B cell (primary cell): Measurements from ENCODE around the gene TRIM65.

ENCODE experiments used
- CTCF ChIP-seq: fragments of 200-600 bp; IDR thresholded peaks from one replicate; pipeline ENCODE4 v1.8.0; 2022; ENCODE audit warnings: antibody characterized with exemption, mild to moderate bottlenecking
- EZH2 ChIP-seq: IDR thresholded peaks from 2 replicates; pipeline ENCODE4 v1.6.1; 2012; ENCODE audit warnings: borderline replicate concordance, low read depth, mild to moderate bottlenecking, moderate library complexity, low read length; ENCODE audit not compliant: insufficient read depth, poor library complexity, severe bottlenecking

GRCh38 chr17:75869282-75870141 is 27.2 kb downstream of the TRIM65 start:
- TF ChIP-seq EZH2 (no peak), CTCF (no peak)
